GM18499 (cell line): ENCODE data around the gene XPO1.

Experiments used
- ATAC-seq: cut with Tn5 transposase; IDR thresholded peaks from one replicate; pipeline ENCODE4 v1.9.1; 2021; ENCODE audit warnings: moderate number of reproducible peaks; ENCODE audit not compliant: insufficient read depth, unreplicated experiment

The XPO1 gene

GRCh38 chr2:61437170-61437569, 101.0 kb downstream of the XPO1 start:
- ATAC-seq: no peak

- no peak for ATAC-seq
Measured at GRCh38 chr2:61436092-61436491, 102.1 kb downstream of the XPO1 start.

- ATAC-seq: no peak
Measured at GRCh38 chr2:61435291-61435690, 102.9 kb downstream of the XPO1 start.

GRCh38 chr2:61434314-61434713, 103.8 kb downstream of the XPO1 start:
- no peak for ATAC-seq

GRCh38 chr2:61433606-61434005, 104.5 kb downstream of the XPO1 start:
- ATAC-seq: no peak

- ATAC-seq: no peak
Measured at GRCh38 chr2:61432990-61433389, 105.2 kb downstream of the XPO1 start.

GRCh38 chr2:61431345-61431744, 106.8 kb downstream of the XPO1 start:
- no peak for ATAC-seq
